Middle frontal gyrus (tissue), 1 donor: ENCODE results near the gene MAST3.
A peak's percentile ranks its signal among the peaks of the same experiment; 100 is the strongest.

Experiments used
- DNase-seq: peaks from one replicate; pipeline ENCODE4 v3.0.0-alpha.2; 2015; ENCODE audit warnings: low spot score; ENCODE audit errors: extremely low spot score

MAST3 gene

GRCh38 chr19:18176367-18177310 is 79.1 kb downstream of the MAST3 start:
- DNase-seq = no peak

GRCh38 chr19:18179957-18180356 is 82.4 kb downstream of the MAST3 start:
- no peak for DNase-seq

GRCh38 chr19:18183529-18183928 is 86.0 kb downstream of the MAST3 start:
- DNase-seq = no peak

- DNase-seq = no peak
Observed at GRCh38 chr19:18185538-18185937, 88.0 kb downstream of the MAST3 start.

GRCh38 chr19:18190278-18190677 is 92.7 kb downstream of the MAST3 start:
- no peak for DNase-seq

GRCh38 chr19:18191640-18192062 is 94.1 kb downstream of the MAST3 start:
- DNase-seq = no peak

GRCh38 chr19:18192673-18193387 is 95.3 kb downstream of the MAST3 start, which contains the start of gene MPV17L2:
Gene MPV17L2, plus strand, starts transcription at chr19:18193218. Its CDS starts 64 bp downstream, at chr19:18193282.
- peak; percentile 99 for DNase-seq

- no peak for DNase-seq
Observed at GRCh38 chr19:18193388-18194180, 96.0 kb downstream of the MAST3 start.

- DNase-seq = no peak
Observed at GRCh38 chr19:18194181-18194530, 96.6 kb downstream of the MAST3 start.

GRCh38 chr19:18194554-18195238 is 97.1 kb downstream of the MAST3 start:
- no peak for DNase-seq

GRCh38 chr19:18196511-18196845 is 98.9 kb downstream of the MAST3 start:
- no peak for DNase-seq

- no peak for DNase-seq
Observed at GRCh38 chr19:18197306-18197705, 99.7 kb downstream of the MAST3 start.

- DNase-seq = no peak
Observed at GRCh38 chr19:18197941-18198340, 100.4 kb downstream of the MAST3 start.

GRCh38 chr19:18198374-18198773 is 100.8 kb downstream of the MAST3 start:
- DNase-seq = no peak
